A549 (cell line): Measurements from ENCODE around the gene TNC.

Experiments used
- BHLHE40 ChIP-seq: IDR thresholded peaks from 2 replicates; pipeline ENCODE4 v1.6.1; 2012; ENCODE audit warnings: low read depth, low read length, inconsistent platforms
- CEBPB ChIP-seq, 2 experiments: fragments of >200 bp in 1 of 2; sonication (Bioruptor Twin) in 1 of 2; formaldehyde crosslinking in 1 of 2; IDR thresholded peaks; 2 replicates each; pipeline ENCODE4 v1.6.1; 2012 to 2016
- EHMT2 ChIP-seq: fragments of 200-600 bp; sonication (generic); IDR thresholded peaks from 2 replicates; pipeline ENCODE4 v1.6.1; 2016; ENCODE audit warnings: antibody characterized with exemption, low read depth, mild to moderate bottlenecking, moderate library complexity
- EP300 ChIP-seq, 2 experiments: fragments of >200 bp; sonication (Bioruptor Twin); formaldehyde crosslinking; IDR thresholded peaks; 2 replicates in 1 of 2; 3 replicates in 1 of 2; pipeline ENCODE4 v1.6.1; 2016 to 2017
- GATA3 ChIP-seq: IDR thresholded peaks from 2 replicates; pipeline ENCODE4 v1.6.1; 2012; ENCODE audit warnings: borderline replicate concordance
- KDM5A ChIP-seq: fragments of 200-600 bp; sonication (generic); IDR thresholded peaks from 2 replicates; pipeline ENCODE4 v1.6.1; 2016; ENCODE audit warnings: antibody characterized with exemption, mild to moderate bottlenecking
- MAZ ChIP-seq: fragments of 150-350 bp; IDR thresholded peaks from 2 replicates; pipeline ENCODE4 v1.6.1; 2014; ENCODE audit warnings: antibody characterized with exemption, low read depth, low read length, borderline replicate concordance
- POLR2A ChIP-seq: IDR thresholded peaks from 2 replicates; pipeline ENCODE4 v1.6.1; 2012; ENCODE audit warnings: mild to moderate bottlenecking, low read length
- POLR2AphosphoS2 ChIP-seq: conservative IDR thresholded peaks from 2 replicates; pipeline ENCODE4 v1.6.1; 2012; ENCODE audit warnings: low read length, improper control_type of control experiment, inconsistent platforms
- TF ChIP-seq, protein P1 (sequence below): fragments of >200 bp; sonication (Bioruptor Twin); formaldehyde crosslinking; IDR thresholded peaks from 3 replicates; pipeline ENCODE4 v1.5.1; 2016
- TF ChIP-seq, protein P2 (sequence below): fragments of >200 bp; sonication (Bioruptor Twin); formaldehyde crosslinking; IDR thresholded peaks from 2 replicates; pipeline ENCODE4 v1.6.1; 2016

DNA sequence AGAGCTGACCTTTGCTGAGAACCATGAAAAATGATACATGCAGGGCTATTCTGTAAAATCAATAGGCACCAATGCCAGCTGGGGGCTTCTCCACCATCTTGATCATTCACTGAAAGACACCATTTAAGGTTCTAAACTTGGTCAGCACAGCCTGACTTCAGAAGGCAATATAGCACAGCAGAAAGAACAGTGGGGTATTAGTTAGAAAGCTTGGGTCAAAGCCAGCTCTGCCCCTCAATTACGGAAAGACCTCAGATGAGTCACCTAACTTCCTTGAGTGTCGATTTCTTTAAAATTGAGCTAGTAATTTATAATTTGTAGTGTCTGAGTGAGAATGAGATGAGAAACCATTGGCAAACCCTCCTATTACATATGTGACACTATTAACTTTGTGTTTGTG is 3.4 kb downstream of the TNC start:
- TF ChIP-seq CEBPB (IDR thresholded peaks at IDR 0.05) (no peak), EP300 (IDR thresholded peaks at IDR 0.05) (no peak), MAZ (no peak), KDM5A (no peak), POLR2AphosphoS2 (no peak), POLR2A (no peak), BHLHE40 (no peak), GATA3 (no peak), EHMT2 (no peak)
- TF ChIP-seq, protein P1, sequence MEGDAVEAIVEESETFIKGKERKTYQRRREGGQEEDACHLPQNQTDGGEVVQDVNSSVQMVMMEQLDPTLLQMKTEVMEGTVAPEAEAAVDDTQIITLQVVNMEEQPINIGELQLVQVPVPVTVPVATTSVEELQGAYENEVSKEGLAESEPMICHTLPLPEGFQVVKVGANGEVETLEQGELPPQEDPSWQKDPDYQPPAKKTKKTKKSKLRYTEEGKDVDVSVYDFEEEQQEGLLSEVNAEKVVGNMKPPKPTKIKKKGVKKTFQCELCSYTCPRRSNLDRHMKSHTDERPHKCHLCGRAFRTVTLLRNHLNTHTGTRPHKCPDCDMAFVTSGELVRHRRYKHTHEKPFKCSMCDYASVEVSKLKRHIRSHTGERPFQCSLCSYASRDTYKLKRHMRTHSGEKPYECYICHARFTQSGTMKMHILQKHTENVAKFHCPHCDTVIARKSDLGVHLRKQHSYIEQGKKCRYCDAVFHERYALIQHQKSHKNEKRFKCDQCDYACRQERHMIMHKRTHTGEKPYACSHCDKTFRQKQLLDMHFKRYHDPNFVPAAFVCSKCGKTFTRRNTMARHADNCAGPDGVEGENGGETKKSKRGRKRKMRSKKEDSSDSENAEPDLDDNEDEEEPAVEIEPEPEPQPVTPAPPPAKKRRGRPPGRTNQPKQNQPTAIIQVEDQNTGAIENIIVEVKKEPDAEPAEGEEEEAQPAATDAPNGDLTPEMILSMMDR: no peak
- TF ChIP-seq, protein P2, sequence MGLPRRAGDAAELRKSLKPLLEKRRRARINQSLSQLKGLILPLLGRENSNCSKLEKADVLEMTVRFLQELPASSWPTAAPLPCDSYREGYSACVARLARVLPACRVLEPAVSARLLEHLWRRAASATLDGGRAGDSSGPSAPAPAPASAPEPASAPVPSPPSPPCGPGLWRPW: no peak
